Cardiac ventricle fibroblast (primary cell): ENCODE results near the gene IL5RA. TPM values are rescaled to one million over a fixed set of nuclear protein-coding genes. Genes with fewer than 3 reads are reported as not detected.

Experiments
- total RNA-seq: library from RNA; depleted of rRNA; stranded (reverse); fragments of >200 nt; gene quantifications from 2 replicates; pipeline ENCODE4 v1.2.3, GENCODE V29; 2015

Gene IL5RA
- total RNA-seq: not detected in 2 replicates

GRCh38 chr3:3110299-3110630 is at the start of gene IL5RA:
Gene IL5RA (minus strand): TSS chr3:3110374. CDS start chr3:3104984, 5,390 bp downstream.

GRCh38 chr3:3126477-3127431 is 16.6 kb upstream of the IL5RA start, which contains the start of gene TRNT1:
Gene TRNT1 (plus strand): TSS chr3:3126940. CDS start chr3:3129041, 2,101 bp downstream.

Other genes starting within 250 kb of the IL5RA start
- gene TRNT1, start 16.6 kb upstream of the IL5RA start, total RNA-seq: 11.4 and 13.9 TPM in 2 replicates
- 40.8 and 47.9 TPM in 2 replicates for gene CRBN, start 69.3 kb upstream of the IL5RA start, total RNA-seq